Testis (tissue), 2 donors: ENCODE results near the gene IL17A.

Experiments used
- CTCF ChIP-seq, 3 experiments: fragments of 450-650 bp in 2 of 3; fragments of 200-600 bp in 1 of 3; sonication (generic) in 1 of 3; IDR thresholded peaks; one replicate each; pipeline ENCODE4 v1.5.1; 2016 to 2019; ENCODE audit warnings: antibody characterized with exemption in 3 of 3, mild to moderate bottlenecking in 2 of 3, moderate library complexity in 1 of 3
- POLR2A ChIP-seq: fragments of 450-650 bp; IDR thresholded peaks from one replicate; pipeline ENCODE4 v1.6.1; 2017; ENCODE audit warnings: antibody characterized with exemption, mild to moderate bottlenecking, moderate library complexity

- no peak for TF ChIP-seq POLR2A
- no peak for TF ChIP-seq CTCF (IDR thresholded peaks at IDR 0.05)
Observed at GRCh38 chr6:52144196-52145076, 41.7 kb upstream of the IL17A start.
